H1 (cell line): Measurements from ENCODE around the gene DAPK2. TPM values are rescaled to one million over a fixed set of nuclear protein-coding genes. Genes with fewer than 3 reads are reported as not detected.

Experiments
- polyA plus RNA-seq, 7 experiments: library from polyadenylated mRNA; depleted of rRNA in 3 of 7; stranded (reverse) in 5 of 7; unstranded in 2 of 7; fragments of >200 nt in 5 of 7; fragments of 200-250 nt in 2 of 7; gene quantifications; 1 replicate in 5 of 7; 2 replicates in 1 of 7; 4 replicates in 1 of 7; pipeline versions ENCODE4 v1.2.1 to v1.2.3, GENCODE V29; 2011 to 2013; ENCODE audit warnings: missing spikeins in 2 of 7, mixed read lengths in 2 of 7
- total RNA-seq: library from RNA; stranded (reverse); fragmentation: NEBNext Ultra II Directional; extraction: Animal tissue kit (Norgen Biotek cat#: 25700); gene quantifications from 2 replicates; pipeline ENCODE4 v1.2.1, GENCODE V29; 2021
- TF ChIP-seq, protein P1 (sequence below): fragments of 300-600 bp; sonication (generic); IDR thresholded peaks from 2 replicates; pipeline ENCODE4 v1.7.1; 2012; ENCODE audit warnings: low read length, moderate library complexity, mild to moderate bottlenecking, inconsistent platforms; ENCODE audit not compliant: insufficient replicate concordance

Gene DAPK2
- total and polyA plus RNA-seq, 2 of the 8 experiments (the other 6 are each of a cell fraction or from before 2014, with no cell fraction given): 1.8 to 2.9 TPM

DNA sequence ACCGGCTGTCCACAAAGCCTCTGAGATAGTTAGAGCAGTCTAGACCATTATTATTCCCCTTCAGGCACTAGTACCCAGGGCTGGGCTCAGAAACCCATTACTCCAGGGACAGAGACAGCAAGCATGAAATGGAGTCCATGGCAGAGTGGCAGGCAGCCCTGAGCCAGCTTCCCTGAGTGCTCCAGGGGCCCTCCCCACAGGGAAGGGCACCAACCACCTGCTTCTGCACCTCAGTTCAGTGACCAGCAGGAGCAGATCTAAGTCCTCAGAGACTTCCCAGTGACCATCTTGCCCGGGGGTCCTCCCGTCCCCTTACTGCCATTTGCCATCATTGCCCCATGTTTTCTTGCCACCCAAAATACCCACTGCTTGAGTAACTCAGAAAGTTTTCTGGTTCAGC is 62.0 kb downstream of the DAPK2 start (continued):
- TF ChIP-seq, protein P1, sequence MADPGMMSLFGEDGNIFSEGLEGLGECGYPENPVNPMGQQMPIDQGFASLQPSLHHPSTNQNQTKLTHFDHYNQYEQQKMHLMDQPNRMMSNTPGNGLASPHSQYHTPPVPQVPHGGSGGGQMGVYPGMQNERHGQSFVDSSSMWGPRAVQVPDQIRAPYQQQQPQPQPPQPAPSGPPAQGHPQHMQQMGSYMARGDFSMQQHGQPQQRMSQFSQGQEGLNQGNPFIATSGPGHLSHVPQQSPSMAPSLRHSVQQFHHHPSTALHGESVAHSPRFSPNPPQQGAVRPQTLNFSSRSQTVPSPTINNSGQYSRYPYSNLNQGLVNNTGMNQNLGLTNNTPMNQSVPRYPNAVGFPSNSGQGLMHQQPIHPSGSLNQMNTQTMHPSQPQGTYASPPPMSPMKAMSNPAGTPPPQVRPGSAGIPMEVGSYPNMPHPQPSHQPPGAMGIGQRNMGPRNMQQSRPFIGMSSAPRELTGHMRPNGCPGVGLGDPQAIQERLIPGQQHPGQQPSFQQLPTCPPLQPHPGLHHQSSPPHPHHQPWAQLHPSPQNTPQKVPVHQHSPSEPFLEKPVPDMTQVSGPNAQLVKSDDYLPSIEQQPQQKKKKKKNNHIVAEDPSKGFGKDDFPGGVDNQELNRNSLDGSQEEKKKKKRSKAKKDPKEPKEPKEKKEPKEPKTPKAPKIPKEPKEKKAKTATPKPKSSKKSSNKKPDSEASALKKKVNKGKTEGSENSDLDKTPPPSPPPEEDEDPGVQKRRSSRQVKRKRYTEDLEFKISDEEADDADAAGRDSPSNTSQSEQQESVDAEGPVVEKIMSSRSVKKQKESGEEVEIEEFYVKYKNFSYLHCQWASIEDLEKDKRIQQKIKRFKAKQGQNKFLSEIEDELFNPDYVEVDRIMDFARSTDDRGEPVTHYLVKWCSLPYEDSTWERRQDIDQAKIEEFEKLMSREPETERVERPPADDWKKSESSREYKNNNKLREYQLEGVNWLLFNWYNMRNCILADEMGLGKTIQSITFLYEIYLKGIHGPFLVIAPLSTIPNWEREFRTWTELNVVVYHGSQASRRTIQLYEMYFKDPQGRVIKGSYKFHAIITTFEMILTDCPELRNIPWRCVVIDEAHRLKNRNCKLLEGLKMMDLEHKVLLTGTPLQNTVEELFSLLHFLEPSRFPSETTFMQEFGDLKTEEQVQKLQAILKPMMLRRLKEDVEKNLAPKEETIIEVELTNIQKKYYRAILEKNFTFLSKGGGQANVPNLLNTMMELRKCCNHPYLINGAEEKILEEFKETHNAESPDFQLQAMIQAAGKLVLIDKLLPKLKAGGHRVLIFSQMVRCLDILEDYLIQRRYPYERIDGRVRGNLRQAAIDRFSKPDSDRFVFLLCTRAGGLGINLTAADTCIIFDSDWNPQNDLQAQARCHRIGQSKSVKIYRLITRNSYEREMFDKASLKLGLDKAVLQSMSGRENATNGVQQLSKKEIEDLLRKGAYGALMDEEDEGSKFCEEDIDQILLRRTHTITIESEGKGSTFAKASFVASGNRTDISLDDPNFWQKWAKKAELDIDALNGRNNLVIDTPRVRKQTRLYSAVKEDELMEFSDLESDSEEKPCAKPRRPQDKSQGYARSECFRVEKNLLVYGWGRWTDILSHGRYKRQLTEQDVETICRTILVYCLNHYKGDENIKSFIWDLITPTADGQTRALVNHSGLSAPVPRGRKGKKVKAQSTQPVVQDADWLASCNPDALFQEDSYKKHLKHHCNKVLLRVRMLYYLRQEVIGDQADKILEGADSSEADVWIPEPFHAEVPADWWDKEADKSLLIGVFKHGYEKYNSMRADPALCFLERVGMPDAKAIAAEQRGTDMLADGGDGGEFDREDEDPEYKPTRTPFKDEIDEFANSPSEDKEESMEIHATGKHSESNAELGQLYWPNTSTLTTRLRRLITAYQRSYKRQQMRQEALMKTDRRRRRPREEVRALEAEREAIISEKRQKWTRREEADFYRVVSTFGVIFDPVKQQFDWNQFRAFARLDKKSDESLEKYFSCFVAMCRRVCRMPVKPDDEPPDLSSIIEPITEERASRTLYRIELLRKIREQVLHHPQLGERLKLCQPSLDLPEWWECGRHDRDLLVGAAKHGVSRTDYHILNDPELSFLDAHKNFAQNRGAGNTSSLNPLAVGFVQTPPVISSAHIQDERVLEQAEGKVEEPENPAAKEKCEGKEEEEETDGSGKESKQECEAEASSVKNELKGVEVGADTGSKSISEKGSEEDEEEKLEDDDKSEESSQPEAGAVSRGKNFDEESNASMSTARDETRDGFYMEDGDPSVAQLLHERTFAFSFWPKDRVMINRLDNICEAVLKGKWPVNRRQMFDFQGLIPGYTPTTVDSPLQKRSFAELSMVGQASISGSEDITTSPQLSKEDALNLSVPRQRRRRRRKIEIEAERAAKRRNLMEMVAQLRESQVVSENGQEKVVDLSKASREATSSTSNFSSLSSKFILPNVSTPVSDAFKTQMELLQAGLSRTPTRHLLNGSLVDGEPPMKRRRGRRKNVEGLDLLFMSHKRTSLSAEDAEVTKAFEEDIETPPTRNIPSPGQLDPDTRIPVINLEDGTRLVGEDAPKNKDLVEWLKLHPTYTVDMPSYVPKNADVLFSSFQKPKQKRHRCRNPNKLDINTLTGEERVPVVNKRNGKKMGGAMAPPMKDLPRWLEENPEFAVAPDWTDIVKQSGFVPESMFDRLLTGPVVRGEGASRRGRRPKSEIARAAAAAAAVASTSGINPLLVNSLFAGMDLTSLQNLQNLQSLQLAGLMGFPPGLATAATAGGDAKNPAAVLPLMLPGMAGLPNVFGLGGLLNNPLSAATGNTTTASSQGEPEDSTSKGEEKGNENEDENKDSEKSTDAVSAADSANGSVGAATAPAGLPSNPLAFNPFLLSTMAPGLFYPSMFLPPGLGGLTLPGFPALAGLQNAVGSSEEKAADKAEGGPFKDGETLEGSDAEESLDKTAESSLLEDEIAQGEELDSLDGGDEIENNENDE: no peak
